HepG2 (cell line): ENCODE measurements around the gene MFSD2B. TPM values are rescaled to one million over a fixed set of nuclear protein-coding genes. Genes with fewer than 3 reads are reported as not detected.

ENCODE experiments used
- AGO2 ChIP-seq: fragments of 200-400 bp; formaldehyde crosslinking; optimal IDR thresholded peaks from 2 replicates; pipeline ENCODE3; 2017; ENCODE audit warnings: mild to moderate bottlenecking, low read depth, low read length, moderate library complexity
- ELF1 ChIP-seq: sonication (generic); formaldehyde crosslinking; IDR thresholded peaks from 2 replicates; pipeline ENCODE4 v1.4.0; 2020; ENCODE audit warnings: missing genetic modification reagents
- GFI1 ChIP-seq: sonication (generic); formaldehyde crosslinking; IDR thresholded peaks from 2 replicates; pipeline ENCODE4 v1.5.0; 2020; ENCODE audit warnings: missing genetic modification reagents, mild to moderate bottlenecking, borderline replicate concordance
- HMG20B ChIP-seq: conservative IDR thresholded peaks from 2 replicates; pipeline ENCODE4 v1.6.1; 2016; ENCODE audit warnings: missing genetic modification reagents, missing compliant biosample characterization
- NFE2L1 ChIP-seq: sonication (generic); formaldehyde crosslinking; IDR thresholded peaks from 2 replicates; pipeline ENCODE4 v1.4.0; 2020; ENCODE audit warnings: missing genetic modification reagents, mild to moderate bottlenecking, borderline replicate concordance
- RBM39 ChIP-seq: fragments of 200-400 bp; formaldehyde crosslinking; IDR thresholded peaks from one replicate; pipeline ENCODE4 v1.6.1; 2018; ENCODE audit warnings: antibody characterized with exemption, mild to moderate bottlenecking, low read depth, low read length; ENCODE audit not compliant: poor library complexity, severe bottlenecking
- UBTF ChIP-seq: sonication (generic); formaldehyde crosslinking; IDR thresholded peaks from 2 replicates; pipeline ENCODE4 v1.4.0; 2020; ENCODE audit warnings: mild to moderate bottlenecking, missing genetic modification reagents
- ZNF350 ChIP-seq: sonication (generic); formaldehyde crosslinking; IDR thresholded peaks from 2 replicates; pipeline ENCODE4 v1.4.0; 2020; ENCODE audit warnings: mild to moderate bottlenecking, low read depth, missing genetic modification reagents, borderline replicate concordance
- ZNF430 ChIP-seq: sonication (generic); formaldehyde crosslinking; IDR thresholded peaks from 2 replicates; pipeline ENCODE4 v1.9.0; 2021; ENCODE audit warnings: mild to moderate bottlenecking, missing genetic modification reagents
- ZNF687 ChIP-seq: sonication (generic); formaldehyde crosslinking; IDR thresholded peaks from 2 replicates; pipeline ENCODE4 v1.5.1; 2020; ENCODE audit warnings: mild to moderate bottlenecking, missing genetic modification reagents, moderate library complexity
- polyA plus RNA-seq, 8 experiments: library from polyadenylated mRNA; depleted of rRNA in 3 of 8; stranded (reverse) in 7 of 8; unstranded in 1 of 8; fragments of >200 nt; fragmentation: Illumina TruSeq in 4 of 8; extraction: Trizol in 4 of 8; gene quantifications; 2 replicates each; pipeline versions ENCODE4 v1.2.1 to v1.2.3, GENCODE V29; 2011 to 2016; ENCODE audit warnings: low read depth in 4 of 8, missing spikeins in 1 of 8, mixed read lengths in 1 of 8; ENCODE audit not compliant: insufficient read depth in 1 of 8
- total RNA-seq, 5 experiments: library from RNA; depleted of rRNA; stranded (reverse); fragments of >200 nt; fragmentation: Illumina TruSeq; extraction: Trizol; gene quantifications; 2 replicates each; pipeline ENCODE4 v1.2.3, GENCODE V29; 2016; ENCODE audit warnings: low read depth in 1 of 5
- TF ChIP-seq, protein P1 (sequence below): sonication (generic); formaldehyde crosslinking; IDR thresholded peaks from 2 replicates; pipeline ENCODE4 v1.4.0; 2020; ENCODE audit warnings: missing genetic modification reagents
- TF ChIP-seq, protein P2 (sequence below): IDR thresholded peaks from 2 replicates; pipeline ENCODE4 v1.4.0; 2020; ENCODE audit warnings: mild to moderate bottlenecking, missing genetic modification reagents
- TF ChIP-seq, protein P3 (sequence below): sonication (generic); formaldehyde crosslinking; IDR thresholded peaks from 2 replicates; pipeline ENCODE4; 2020; ENCODE audit warnings: missing genetic modification reagents, mild to moderate bottlenecking, borderline replicate concordance

MFSD2B gene
- total and polyA plus RNA-seq, 2 of the 13 experiments (the other 11 are each of a cell fraction or from before 2014, with no cell fraction given): 0.21 to 0.93 TPM

DNA sequence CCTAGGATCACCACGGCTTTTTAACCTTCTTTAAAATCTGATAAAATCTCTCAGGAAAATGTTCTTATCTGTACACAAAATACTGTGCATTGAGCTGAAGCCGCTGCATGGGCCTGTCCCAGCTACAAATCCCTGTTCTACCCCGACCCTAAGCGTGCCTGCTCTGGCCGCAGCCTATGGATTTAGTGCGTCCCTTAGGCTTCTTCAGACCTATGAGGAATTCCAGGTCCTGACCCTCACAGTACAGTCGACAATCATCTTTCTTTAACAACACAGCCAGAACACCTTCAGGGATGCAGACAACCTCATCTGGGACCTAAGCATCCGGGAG, 37.8 kb downstream of the MFSD2B start (continued):
- TF ChIP-seq, protein P1, sequence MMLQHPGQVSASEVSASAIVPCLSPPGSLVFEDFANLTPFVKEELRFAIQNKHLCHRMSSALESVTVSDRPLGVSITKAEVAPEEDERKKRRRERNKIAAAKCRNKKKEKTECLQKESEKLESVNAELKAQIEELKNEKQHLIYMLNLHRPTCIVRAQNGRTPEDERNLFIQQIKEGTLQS (CRISPR knock-in tag): no peak
- TF ChIP-seq AGO2 (no peak), ZNF430 (0 out of 2 replicates have a peak, but pooled peaks have one; percentile 26), NFE2L1 (CRISPR knock-in tag) (no peak), ZNF687 (CRISPR knock-in tag) (peak; percentile 18; the same call in 1 of the 2 replicates), HMG20B (0 out of 2 replicates have a peak, but pooled peaks have one; percentile 7), RBM39 (no peak), UBTF (CRISPR knock-in tag) (peak; percentile 4; the same call in 1 of the 2 replicates), ZNF350 (CRISPR knock-in tag) (peak; percentile 17; the same call in 1 of the 2 replicates), GFI1 (peak; percentile 16; the same call in 1 of the 2 replicates), ELF1 (no peak)
- TF ChIP-seq, protein P2, sequence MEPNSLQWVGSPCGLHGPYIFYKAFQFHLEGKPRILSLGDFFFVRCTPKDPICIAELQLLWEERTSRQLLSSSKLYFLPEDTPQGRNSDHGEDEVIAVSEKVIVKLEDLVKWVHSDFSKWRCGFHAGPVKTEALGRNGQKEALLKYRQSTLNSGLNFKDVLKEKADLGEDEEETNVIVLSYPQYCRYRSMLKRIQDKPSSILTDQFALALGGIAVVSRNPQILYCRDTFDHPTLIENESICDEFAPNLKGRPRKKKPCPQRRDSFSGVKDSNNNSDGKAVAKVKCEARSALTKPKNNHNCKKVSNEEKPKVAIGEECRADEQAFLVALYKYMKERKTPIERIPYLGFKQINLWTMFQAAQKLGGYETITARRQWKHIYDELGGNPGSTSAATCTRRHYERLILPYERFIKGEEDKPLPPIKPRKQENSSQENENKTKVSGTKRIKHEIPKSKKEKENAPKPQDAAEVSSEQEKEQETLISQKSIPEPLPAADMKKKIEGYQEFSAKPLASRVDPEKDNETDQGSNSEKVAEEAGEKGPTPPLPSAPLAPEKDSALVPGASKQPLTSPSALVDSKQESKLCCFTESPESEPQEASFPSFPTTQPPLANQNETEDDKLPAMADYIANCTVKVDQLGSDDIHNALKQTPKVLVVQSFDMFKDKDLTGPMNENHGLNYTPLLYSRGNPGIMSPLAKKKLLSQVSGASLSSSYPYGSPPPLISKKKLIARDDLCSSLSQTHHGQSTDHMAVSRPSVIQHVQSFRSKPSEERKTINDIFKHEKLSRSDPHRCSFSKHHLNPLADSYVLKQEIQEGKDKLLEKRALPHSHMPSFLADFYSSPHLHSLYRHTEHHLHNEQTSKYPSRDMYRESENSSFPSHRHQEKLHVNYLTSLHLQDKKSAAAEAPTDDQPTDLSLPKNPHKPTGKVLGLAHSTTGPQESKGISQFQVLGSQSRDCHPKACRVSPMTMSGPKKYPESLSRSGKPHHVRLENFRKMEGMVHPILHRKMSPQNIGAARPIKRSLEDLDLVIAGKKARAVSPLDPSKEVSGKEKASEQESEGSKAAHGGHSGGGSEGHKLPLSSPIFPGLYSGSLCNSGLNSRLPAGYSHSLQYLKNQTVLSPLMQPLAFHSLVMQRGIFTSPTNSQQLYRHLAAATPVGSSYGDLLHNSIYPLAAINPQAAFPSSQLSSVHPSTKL: 0 out of 2 replicates have a peak, but pooled peaks have one; percentile 3
- TF ChIP-seq, protein P3, sequence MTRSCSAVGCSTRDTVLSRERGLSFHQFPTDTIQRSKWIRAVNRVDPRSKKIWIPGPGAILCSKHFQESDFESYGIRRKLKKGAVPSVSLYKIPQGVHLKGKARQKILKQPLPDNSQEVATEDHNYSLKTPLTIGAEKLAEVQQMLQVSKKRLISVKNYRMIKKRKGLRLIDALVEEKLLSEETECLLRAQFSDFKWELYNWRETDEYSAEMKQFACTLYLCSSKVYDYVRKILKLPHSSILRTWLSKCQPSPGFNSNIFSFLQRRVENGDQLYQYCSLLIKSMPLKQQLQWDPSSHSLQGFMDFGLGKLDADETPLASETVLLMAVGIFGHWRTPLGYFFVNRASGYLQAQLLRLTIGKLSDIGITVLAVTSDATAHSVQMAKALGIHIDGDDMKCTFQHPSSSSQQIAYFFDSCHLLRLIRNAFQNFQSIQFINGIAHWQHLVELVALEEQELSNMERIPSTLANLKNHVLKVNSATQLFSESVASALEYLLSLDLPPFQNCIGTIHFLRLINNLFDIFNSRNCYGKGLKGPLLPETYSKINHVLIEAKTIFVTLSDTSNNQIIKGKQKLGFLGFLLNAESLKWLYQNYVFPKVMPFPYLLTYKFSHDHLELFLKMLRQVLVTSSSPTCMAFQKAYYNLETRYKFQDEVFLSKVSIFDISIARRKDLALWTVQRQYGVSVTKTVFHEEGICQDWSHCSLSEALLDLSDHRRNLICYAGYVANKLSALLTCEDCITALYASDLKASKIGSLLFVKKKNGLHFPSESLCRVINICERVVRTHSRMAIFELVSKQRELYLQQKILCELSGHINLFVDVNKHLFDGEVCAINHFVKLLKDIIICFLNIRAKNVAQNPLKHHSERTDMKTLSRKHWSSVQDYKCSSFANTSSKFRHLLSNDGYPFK (CRISPR knock-in tag): peak; percentile 22; the same call in 1 of the 2 replicates
